Gastroesophageal sphincter (tissue), 3 donors: ENCODE results near the gene MAP4K2.

Source experiments
- CTCF ChIP-seq, 4 experiments: fragments of 200-600 bp in 2 of 4; fragments of 450-650 bp in 2 of 4; sonication (generic) in 1 of 4; IDR thresholded peaks; one replicate each; pipeline ENCODE4 v1.5.1; 2017 to 2019; ENCODE audit warnings: antibody characterized with exemption in 4 of 4, mild to moderate bottlenecking in 2 of 4, moderate library complexity in 2 of 4
- POLR2A ChIP-seq, 2 donors: fragments of 450-650 bp; IDR thresholded peaks; one replicate each; pipeline ENCODE4 v1.6.1; 2017; ENCODE audit warnings: antibody characterized with exemption in 2 of 2, mild to moderate bottlenecking in 2 of 2, moderate library complexity in 1 of 2

DNA sequence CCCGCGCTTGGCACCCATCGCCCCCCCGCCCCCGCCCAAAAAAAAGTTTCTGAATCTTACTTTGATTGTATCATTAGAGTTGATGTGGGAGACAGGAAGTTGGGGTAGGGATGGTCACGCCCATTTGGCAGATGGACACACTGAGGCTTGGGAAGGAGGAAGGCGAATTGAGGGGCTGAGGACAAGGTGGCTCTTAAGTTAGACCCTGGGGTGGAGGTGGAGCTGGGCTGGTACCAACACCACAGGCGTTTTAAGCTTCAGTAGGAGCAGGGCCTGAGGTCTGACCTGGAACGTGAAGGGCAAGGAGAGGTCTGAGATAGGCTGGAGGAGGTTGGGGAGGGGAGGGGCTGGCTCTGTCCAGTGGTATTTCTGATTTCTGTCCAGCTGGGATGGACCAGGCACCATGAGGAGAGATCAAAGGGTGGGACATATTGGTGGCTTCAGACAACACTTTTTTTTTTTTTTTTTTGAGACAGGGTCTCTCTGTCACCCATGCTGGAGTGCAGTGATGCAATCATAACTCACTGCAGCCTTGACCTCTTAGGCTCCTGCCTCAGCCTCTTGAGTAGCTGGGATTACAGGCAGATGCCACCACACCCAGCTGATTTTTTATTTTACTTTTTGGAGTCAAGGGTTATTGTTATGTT, 42.2 kb upstream of the MAP4K2 start:
- TF ChIP-seq POLR2A (IDR thresholded peaks at IDR 0.05) (no peak), CTCF (IDR thresholded peaks at IDR 0.05) (no peak)
